Kidney (tissue), 14 donors: ENCODE results near the gene PTX3. TPM values are rescaled to one million over a fixed set of nuclear protein-coding genes. Genes with fewer than 3 reads are reported as not detected.

ENCODE experiments used
- DNase-seq, 5 donors: peaks; one replicate each; pipeline ENCODE4 v3.0.0-alpha.2; 2013 to 2020
- FAIRE-seq: peaks from 2 replicates; lab custom pipeline; 2012; peaks lifted over from hg19 to GRCh38; lab: Jason Lieb, UNC
- H3K27ac ChIP-seq, 2 donors: one replicate each; pipeline ENCODE4 v1.7.0; 2013; ENCODE audit warnings: low read depth in 2 of 2, low read length in 2 of 2, inconsistent platforms in 1 of 2
- H3K27me3 ChIP-seq: one replicate; pipeline ENCODE4 v1.7.1; 2013; ENCODE audit warnings: low read length, inconsistent platforms; ENCODE audit not compliant: control insufficient read depth, insufficient read depth
- H3K36me3 ChIP-seq, 3 donors: one replicate each; pipeline versions ENCODE4 v1.7.0 to v1.7.1; 2013; ENCODE audit warnings: low read length in 3 of 3, control low read depth in 1 of 3, inconsistent platforms in 1 of 3; ENCODE audit not compliant: insufficient read depth in 3 of 3, control insufficient read depth in 2 of 3
- H3K4me1 ChIP-seq, 3 donors: one replicate each; pipeline versions ENCODE4 v1.7.0 to v1.7.1; 2013; ENCODE audit warnings: low read length in 3 of 3, inconsistent platforms in 1 of 3, low read depth in 1 of 3; ENCODE audit not compliant: control insufficient read depth in 2 of 3, insufficient read depth in 2 of 3
- H3K4me3 ChIP-seq, 3 donors: one replicate each; pipeline versions ENCODE4 v1.7.0 to v1.8.1; 2013; ENCODE audit warnings: low read length in 3 of 3, control low read depth in 1 of 3, inconsistent platforms in 1 of 3
- H3K9ac ChIP-seq, 3 donors: one replicate each; pipeline versions ENCODE4 v1.7.0 to v1.7.1; 2013; ENCODE audit warnings: low read length in 3 of 3, control low read depth in 1 of 3, inconsistent platforms in 1 of 3
- H3K9me3 ChIP-seq, 3 donors: one replicate each; pipeline versions ENCODE4 v1.7.0 to v1.7.1; 2013; ENCODE audit warnings: low read length in 3 of 3, control low read depth in 1 of 3, inconsistent platforms in 1 of 3; ENCODE audit not compliant: control insufficient read depth in 2 of 3, insufficient read depth in 1 of 3
- intact Hi-C: fragments of 100-400 bp; cut with DNase I; formaldehyde crosslinking; loops from one replicate; pipeline ENCODE4 v1.11.1; 2022
- polyA plus RNA-seq: library from polyadenylated mRNA; stranded (reverse); fragments of 350-450 nt; fragmentation: Illumina TruSeq; extraction: RNeasy Lipid Tissue Mini Kit (QIAGEN cat#74804); gene quantifications from one replicate; pipeline ENCODE4 v1.2.3, GENCODE V29; 2014; ENCODE audit warnings: low read depth, low replicate concordance; ENCODE audit not compliant: insufficient read depth
- total RNA-seq: library from RNA; stranded (reverse); fragmentation: NEBNext Ultra II Directional; extraction: Animal tissue kit (Norgen Biotek cat#: 25700); gene quantifications from one replicate; pipeline ENCODE4 v1.2.1, GENCODE V29; 2021
- TF ChIP-seq, protein P1 (sequence below): IDR thresholded peaks from 3 replicates; pipeline ENCODE4 v1.5.1; 2012; ENCODE audit warnings: mild to moderate bottlenecking, moderate library complexity, borderline replicate concordance; ENCODE audit not compliant: insufficient read depth; ENCODE audit errors: extremely low read depth
- donor health status: control.
- donor health status: control.
- donor health status: control.
- donor health status: control.
- donor health status: control.
- donor health status: DM: yes; HTN: yes; CAD: no.
- donor health status: Normal renal cell carcinoma (clear cell type).

The PTX3 gene
- total and polyA plus RNA-seq, 2 donors from 2014 or later, result 0.45 to 2.7 TPM

- Histone ChIP-seq H3K27me3 (no peaks in the 10 kb centered on the region), H3K27ac (no peak overlapping the region), H3K9me3 (no peaks in the 10 kb centered on the region), H3K9ac (no peak overlapping the region), H3K36me3 (no peaks in the 10 kb centered on the region), H3K4me3 (no peak overlapping the region), H3K4me1 (peaks cover 0 to 2% (median 2%) of the 10 kb centered on the region in 3 donors)
- FAIRE-seq, result no peak
- no peak for DNase-seq
- TF ChIP-seq, protein P1, sequence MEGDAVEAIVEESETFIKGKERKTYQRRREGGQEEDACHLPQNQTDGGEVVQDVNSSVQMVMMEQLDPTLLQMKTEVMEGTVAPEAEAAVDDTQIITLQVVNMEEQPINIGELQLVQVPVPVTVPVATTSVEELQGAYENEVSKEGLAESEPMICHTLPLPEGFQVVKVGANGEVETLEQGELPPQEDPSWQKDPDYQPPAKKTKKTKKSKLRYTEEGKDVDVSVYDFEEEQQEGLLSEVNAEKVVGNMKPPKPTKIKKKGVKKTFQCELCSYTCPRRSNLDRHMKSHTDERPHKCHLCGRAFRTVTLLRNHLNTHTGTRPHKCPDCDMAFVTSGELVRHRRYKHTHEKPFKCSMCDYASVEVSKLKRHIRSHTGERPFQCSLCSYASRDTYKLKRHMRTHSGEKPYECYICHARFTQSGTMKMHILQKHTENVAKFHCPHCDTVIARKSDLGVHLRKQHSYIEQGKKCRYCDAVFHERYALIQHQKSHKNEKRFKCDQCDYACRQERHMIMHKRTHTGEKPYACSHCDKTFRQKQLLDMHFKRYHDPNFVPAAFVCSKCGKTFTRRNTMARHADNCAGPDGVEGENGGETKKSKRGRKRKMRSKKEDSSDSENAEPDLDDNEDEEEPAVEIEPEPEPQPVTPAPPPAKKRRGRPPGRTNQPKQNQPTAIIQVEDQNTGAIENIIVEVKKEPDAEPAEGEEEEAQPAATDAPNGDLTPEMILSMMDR, result no peak
- intact Hi-C loops, result loop anchor here (5.0 kb wide), 1 partner anchor 289 kb away; no protein-coding TSS in a partner anchor
Measured at GRCh38 chr3:157491136-157491535, 54.5 kb downstream of the PTX3 start.

Other genes with a start within 250 kb of the PTX3 start
- 17.8 TPM for gene VEPH1, start 66.6 kb downstream of the PTX3 start, total RNA-seq
- gene VEPH1, start 66.6 kb downstream of the PTX3 start, polyA plus RNA-seq, result 29.2 TPM